ENCODE results near the gene PHLDA1.

The PHLDA1 gene

DNA sequence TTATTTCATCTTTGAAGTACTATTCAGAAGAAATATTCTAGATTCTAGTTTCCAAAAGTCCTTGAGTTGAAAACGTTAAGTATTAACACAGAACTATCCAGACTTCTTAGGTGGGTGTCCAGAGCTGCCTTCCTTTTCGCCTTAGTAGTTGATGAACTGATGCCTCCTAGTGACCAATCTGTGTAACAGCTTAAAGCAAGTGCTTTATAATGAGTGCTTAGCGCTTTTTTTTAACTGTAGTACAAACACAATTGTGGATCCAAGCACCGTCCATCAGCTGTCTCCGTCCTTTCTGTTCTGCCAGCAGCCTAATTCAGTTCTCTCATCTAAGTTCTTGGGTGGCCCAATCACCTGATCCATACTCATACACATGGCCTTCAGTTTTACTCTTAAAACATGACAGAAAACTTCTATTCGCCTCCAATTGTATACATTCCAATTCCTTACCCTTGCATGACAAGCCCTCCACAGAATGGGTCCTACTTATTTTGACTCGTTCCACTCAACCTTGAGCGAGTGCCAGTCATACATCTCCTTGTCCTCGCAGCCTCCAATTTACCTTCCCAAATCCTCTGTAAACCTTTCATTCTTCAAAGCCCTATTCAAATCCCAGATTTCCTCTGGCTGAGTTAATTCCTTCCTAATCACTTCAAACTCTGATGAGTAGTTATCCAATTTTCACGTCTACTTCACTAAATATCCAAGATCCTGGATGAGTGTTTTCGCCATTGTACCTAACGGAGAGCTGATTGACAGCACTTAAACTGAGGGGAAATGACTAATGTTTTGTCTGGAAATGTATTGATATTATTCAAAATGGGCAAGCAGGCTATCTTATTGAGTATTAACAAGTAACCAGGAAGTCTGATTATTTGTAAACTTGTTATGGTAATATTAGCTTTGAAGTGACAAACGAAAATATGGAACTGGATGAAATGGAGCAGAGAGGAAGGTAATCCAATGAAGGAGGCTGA lies 5.8 kb upstream of the PHLDA1 start:
- DNase-seq (ENCODE audit: low read depth in 2 of 2) = no peak

DNA sequence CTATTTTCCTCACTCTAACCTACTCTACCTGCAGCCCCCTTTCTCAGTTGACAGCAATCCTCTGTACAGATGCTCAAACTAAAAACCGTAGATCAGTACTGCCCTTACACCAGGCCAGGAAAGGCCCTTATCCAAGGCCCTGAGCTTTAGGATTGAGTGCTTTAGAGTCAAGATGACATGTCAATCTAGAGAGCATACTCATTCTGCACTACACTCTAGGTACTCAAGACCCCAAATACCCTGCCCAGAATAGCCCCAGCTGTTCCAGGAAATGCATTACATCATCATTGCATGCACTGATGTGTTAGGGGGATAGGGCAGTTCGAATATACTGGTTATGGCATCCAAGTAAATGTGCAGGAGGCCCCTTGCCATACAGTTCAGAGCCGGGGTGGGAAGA lies 3.5 kb upstream of the PHLDA1 start:
- no peak for DNase-seq (ENCODE audit: low read depth in 2 of 2)

DNA sequence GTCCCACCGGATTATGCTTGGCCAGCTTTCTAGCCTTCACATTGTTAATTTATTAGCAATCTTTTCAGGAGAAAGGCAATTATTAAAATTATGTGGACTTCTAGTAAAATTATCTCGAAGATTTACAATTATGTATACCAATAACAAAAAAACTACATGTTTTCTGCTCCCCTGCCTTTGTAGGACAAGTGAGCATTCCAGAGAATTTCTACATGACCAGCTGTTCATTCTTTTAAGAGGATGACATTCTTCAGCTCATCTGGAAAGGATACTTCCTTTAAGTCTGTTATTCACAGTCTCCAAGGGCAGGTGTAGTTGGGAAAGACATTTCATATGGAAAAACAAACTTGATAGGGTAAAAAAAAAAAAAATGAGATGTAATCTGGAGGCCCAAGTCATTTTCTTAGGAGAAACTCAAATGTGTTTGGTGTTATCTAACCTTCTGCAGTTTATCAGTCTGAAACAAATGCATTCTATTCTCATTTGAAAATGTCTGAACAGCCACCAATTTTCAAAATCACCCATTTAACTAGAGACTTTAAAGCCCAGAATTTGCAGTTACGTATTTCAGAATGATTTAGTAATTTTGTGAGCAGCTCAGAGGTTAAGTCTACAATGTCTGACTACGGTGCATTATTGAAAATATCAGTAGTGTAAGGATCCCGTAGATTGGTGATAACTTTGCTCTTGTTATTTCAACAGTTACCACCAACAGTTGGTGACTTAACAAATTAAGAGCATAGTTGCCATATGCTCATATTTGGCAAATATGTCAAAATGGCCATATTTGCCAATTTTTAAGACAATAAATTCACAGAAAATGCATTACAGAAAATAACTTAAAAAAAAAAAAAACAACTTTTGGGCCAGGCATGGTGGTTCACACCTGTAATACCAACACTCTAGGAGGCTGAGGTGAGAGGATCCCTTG lies 1.8 kb upstream of the PHLDA1 start:
- DNase-seq (ENCODE audit: low read depth in 2 of 2) = no peak

DNA sequence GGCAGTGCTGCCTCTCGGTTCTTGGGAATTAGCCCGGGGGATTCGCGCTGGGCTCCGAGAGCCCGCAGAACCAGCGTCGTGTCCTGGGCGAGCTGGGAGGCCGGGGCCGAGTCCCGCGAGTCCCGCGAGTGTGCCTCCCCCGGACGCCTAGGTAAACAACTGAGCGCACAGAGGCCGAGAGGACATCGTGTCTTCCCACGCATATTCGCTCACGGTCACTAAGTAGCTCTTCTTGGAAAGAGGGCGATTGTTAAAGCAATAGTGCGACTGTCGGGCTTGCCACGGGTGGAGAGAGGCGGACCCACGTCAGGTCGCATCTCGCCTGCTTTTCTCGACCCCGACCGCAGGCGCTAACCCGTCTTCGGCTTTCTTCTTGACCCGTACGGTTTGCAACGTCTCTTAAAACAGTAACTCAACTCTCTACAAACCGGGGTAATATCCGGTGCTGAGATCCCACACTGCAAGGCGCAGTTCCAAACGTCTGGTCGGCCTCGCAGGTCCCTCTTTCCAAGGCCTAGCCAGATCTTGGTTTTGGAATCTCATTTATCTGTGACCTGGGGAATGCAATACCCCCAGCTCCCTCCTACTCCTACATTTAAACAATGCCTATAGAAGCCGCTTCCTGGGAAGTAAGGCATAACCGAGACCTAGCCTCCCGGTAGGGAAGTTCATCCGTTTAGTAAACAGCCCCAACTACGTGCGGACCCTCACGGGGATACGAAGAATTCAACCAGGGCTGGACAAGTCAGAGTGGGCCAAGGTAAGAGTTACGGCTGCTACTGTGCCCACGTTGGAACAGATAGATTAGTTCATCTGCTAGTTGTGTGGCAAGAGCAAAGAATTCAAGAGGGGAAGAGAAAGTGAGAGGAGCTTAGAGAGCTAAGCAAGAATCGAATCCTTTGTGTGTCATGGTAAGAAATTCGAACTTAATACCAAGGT lies 736 bp upstream of the PHLDA1 start:
- DNase-seq (ENCODE audit: low read depth in 2 of 2) = no peak

DNA sequence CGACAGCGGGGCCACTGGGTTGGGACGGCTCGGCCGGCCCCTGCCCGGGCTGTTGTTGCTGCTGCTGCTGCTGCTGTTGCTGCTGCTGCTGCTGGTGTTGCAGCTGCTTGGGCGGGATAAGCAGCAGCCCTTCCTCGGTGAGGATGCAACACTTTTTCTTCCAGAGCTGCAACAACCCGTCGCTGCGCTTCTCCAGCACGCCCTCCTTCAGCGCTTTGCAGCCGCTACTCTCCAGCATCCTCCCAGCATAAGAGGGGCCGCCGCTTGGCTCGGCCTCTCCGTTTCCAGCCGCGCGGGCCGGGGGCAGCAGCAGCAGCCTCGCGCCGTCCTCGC lies 529 bp downstream of the PHLDA1 start:
- DNase-seq (ENCODE audit: low read depth in 2 of 2) = no peak

DNA sequence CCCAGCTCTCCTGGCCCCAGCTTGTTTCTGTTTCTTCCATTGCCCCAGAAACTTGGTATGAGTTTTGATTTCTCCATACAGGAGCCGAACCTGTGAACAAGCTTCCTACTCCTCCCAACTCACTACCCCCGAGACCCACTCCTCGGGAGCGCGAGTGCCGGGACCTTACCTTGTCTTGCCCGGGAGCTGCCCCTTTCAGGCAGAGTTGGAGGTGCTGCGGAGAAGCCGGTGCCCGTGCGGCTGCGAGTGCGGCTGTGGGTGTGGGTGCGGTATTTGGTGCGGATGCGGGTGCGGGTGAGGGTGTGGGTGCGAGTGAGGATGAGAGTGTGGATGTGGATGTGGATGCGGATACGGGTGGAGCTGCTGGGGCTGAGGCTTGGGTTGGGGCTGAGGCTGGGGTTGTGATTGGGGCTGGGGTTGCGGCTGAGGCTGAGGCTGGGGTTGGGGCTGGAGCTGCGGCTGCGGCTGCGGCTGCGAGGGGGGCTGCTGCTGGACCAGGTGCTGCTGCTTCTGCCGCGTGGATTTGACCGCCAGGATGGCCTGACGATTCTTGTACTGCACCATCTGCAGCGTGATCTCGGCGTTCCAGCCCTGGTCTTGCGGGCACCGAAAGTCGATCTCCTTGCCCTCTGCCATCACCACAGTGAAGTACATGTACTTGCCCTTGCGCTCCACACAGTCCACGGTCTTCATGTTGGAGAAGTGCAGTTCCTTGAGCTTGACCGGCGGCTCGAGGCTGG lies 1.1 kb downstream of the PHLDA1 start:
- DNase-seq (ENCODE audit: low read depth in 2 of 2) = peak in 1 of 2 donors; percentile 30

DNA sequence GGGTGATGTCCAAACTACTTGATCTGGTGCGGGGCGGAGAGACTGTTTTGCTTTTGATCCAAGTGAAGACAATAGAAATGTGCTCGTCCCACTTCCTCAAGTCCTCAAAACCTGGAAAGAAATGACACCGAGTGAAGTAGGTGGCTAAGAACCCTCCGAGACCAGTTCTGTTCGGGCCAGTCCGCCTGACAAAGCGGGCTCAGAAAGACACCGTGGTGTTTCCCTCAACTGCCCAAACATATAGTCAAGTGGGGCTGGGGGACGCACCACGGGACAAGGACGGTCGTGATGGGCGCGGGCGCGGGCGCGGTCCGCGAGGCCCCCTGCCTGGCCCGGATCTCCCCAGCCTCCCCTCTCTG lies 1.6 kb downstream of the PHLDA1 start:
- DNase-seq (ENCODE audit: low read depth in 2 of 2) = no peak

DNA sequence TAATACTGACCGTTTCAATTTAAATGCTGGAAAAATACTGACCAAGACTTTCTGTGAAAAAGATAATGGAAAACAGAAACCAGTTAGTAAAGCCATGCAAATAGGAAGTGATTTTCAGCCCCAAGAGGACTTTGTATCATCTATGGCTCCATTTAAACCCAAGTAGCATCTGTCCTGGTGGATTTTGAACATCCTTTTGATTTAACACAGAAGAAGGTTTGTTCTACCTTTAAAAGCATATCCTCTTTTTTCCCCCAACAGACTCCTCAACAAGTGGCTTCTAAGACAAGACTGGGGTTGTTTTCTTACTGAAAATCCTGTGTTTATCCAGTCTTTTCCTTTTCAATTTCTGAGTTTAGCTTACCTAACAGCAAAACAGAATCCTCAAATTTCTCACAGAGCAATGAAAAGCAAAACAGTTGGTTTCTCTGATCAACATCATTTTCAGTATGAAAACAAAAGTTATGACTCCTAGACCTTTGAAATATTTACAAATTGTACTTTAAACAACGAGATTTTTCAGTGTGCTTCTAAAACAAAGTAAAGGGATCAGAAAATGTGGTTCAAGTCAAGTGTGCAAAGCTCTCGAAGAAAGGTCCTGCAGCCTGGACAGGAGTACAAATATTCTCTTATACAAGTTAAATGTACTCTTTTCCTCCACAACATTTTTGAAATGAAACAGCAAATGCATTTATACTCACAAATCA lies 2.9 kb downstream of the PHLDA1 start:
- DNase-seq (ENCODE audit: low read depth in 2 of 2) = no peak

DNA sequence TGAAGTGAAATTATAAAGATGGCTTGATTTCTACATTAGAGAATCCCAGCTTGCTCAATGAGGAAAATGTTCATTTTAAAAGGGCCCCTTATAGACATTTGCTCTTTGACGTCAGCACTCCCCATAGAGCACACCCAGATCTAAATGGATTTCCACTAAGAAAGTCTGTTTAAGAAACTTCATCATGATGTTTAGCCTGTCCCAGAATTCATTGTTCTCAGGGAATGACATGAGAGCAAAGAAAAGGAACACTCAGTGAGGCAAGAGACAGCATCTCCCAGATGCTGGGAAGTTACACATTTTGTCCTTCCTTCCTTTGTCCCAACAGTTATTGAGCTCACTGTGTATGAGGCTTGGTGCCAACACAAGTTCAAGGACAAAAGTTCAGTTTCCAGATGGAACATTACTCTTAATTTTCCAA lies 4.9 kb downstream of the PHLDA1 start:
- DNase-seq (ENCODE audit: low read depth in 2 of 2) = no peak

DNA sequence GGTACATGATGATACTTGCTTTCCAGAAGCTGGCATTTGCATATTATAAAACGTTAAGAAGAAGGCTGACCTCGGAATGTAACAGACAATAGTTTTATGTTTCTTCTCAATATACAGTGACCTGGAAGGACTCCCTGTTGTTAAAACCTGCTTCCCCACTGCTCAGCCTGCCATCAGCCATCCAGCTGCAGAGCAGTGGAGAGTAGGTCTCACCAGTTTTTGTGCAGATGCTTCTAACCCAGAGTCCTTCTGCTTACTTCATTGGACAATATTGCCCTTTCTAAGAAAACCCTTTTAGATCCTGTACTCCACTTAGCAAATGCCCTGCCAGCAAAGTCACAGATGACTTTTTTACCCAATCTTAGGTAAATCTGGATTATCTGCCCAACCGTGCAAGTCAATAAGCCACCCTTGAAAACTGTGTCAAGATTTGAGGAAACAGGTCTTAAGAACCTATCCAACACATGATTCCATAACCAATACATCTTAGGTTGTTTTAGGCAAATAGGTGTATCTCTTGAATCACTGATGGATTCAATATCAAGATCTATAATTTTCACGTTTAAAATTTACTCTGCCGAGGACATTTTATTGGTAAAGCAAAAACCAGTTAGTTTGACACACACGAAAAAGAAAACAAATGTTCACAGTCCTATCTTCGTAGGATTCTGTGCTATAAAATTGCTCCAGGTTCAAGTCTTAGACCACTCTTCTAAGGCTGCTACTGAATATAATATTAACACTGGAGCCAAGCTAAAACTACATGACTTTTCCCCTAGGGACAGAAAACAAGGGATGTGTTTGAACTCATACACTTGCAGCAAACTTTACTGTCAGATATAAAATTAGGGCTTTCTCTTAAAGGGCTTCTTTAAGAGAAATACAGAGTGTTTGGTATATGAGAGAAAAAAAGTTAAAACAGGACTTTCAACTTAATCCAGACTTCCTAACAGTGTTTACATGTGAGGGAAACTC lies 5.7 kb downstream of the PHLDA1 start:
- no peak for DNase-seq (ENCODE audit: low read depth in 2 of 2)

DNA sequence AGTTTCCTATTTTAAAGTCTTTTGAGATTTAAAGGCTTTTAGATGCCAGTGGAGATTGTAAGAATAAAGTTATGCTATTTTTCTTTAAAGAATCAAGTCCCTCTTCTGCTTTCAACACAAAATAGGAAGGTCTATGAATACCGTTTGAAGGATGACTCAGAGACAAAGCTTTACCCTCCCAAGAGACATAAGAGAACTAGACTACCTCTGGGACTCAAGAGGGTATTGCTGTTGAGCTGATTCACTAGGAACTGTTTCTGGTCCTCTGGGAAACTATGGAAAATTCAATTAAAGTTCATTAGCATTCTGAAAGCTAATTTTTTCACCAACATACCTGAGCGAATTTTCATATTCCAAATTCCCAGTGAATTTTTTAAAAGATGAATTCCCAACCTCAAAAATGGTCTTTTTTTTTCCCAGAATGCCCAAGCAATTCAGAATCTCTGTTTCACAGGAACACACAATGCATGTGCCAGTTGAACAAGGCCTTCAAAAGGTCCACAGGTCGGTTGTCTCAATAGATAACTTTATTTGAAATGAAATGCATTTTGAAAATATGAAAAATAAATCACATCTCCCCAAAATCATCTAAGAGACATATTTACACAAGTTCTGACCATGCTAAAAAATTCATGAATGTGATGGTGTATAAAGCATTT lies 6.5 kb downstream of the PHLDA1 start:
- DNase-seq (ENCODE audit: low read depth in 2 of 2) = no peak

DNA sequence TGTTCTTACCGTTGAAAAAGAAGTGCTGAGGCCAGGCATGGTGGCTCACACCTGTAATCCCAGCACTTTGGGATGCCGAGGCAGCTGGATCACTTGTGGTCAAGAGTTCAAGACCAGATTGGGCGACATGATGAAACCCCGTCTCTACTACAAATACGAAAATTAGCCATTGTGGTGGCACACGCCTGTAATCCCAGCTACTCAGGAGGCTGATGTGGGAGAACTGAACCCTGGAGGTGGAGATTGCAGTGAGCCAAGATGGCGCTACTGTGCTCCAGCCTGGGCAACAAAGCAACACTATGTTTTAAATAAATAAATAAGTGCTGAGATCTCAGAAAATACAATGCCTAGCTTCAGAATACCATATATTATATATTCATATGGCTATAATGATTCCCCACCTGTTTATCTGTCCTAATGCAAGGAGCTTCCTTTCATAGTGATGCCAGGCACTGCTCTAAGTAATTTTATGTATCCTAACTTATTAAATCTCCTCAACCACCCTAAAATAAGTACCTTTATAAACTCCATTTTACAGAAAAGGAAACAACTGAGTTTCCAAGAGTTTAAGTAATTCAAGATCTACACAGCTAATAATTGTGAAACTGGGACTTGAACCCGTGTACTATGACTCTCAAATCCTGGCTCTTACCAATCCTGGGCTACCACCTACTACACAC lies 7.3 kb downstream of the PHLDA1 start:
- no peak for DNase-seq (ENCODE audit: low read depth in 2 of 2)

DNA sequence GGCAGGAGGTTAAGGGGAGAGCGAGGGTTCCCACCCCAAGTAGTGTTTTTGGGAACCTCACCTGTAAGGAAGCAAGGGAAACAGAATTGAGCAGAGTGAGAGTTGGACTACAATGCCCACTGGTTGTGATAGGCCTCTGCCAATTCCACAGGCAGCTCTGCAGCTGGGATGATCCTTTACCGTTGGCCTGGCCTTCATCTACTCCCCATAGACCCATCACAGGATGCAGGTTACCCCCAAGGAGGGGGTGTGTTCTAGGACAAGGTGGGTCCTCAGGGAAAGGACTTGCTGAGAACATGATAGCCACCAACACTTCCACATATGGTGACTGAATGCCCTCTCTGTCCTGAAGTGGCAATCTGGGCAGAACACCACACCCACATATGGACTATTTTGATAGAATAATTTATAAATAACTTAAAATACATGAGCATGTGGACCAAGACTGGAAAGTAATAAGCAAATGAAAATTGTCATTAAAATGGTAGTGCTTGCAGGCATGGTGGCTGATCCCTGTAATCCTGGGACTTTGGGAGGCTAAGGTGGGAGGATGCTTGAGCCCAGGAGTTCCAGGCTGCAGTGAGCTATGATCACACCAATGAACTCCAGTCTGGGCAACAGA lies 8.4 kb downstream of the PHLDA1 start:
- DNase-seq (ENCODE audit: low read depth in 2 of 2) = no peak

DNA sequence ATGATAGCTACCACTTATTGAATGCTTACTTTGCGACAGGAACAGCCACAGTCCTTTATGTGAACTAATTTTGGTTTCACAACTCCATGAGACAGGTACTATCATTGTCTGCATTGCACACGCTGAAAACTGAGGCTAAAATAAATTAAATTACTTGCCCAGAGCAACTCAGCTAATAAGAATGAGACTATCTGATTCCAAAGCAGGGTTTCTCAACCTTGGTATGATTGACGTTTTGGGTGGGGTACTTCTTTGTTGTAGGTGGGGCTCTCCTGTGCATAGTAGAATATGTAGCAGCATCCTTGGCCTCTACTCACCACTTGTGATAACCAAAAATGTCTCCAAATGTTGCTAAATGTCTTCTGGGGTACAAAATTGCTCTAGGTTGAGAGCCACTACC lies 9.1 kb downstream of the PHLDA1 start:
- DNase-seq (ENCODE audit: low read depth in 2 of 2) = no peak

DNA sequence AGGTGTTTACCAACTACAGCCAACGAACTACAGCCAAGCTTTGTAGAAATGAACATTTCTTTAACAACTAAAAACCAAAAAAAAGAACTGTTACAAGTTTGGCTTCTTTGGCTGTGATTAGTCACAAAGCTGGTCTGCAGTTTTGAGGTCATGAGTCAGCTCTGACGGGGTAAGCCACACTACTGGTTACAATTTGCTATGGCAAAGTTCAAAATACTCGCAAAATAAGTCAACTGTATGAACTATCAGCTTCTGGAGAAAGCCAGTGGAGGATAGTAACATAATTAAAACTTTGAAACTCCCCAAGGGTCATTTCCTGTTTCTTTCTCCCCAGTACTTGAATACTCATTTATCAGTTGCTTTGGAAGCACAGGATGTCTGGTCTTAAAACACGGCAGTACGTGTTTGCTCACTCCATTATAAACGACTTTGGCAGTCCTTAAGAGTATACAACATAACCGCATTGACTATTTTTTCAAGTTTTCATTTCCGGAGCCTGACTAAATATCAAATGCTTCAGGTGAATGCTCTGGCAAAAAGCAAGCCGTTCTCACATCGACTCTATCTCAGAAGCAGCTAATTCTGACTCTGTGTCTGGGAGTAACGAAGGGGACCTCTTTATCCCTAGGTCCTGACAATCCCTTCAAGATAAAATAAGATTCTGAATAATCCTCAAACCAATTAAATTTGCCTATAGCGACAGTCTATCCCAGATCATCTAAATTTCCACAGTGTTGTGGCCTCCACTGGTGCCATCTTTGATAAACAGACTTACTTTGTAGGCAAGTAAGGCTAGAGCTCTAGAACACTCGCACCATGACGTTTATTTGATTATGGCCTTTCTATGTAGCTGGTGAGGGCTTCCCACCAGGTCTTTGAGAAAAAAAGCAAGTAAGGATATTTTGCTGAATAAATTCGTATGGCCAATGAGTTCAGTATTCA lies 10.6 kb downstream of the PHLDA1 start:
- DNase-seq (ENCODE audit: low read depth in 2 of 2) = peak; percentile 40 to 68

DNA sequence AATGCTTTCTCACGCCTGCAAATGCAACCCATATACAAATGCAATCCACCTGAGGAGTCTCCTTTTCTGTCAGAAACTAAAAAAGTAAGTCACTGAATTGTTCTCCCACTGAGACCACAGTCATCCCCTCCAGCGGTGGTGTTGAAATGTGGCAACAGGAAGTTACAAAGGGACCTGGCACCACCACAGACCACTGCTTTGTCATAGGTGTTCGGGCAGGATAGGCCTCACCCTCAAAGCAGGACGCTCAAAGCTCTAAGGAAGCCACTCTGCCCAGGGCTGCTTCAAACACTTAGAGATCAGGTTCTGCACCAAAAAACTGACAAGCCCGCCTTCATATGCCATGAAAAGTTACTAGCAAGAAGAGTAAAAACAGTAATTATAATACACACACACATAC lies 11.3 kb downstream of the PHLDA1 start:
- peak; percentile 45 to 68 for DNase-seq (ENCODE audit: low read depth in 2 of 2)
